GM12878 (cell line): ENCODE measurements around the gene EIF2S2.

ENCODE experiments used
- EZH2 ChIP-seq: IDR thresholded peaks from 2 replicates; pipeline ENCODE4 v1.6.1; 2012; ENCODE audit warnings: low read depth, mild to moderate bottlenecking, control low read depth, inconsistent platforms, low read length, borderline replicate concordance; ENCODE audit not compliant: control insufficient read depth
- FOS ChIP-seq: IDR thresholded peaks from 3 replicates; pipeline ENCODE4 v1.6.1; 2011; ENCODE audit warnings: borderline replicate concordance; ENCODE audit not compliant: insufficient read length; ENCODE audit errors: extremely low read depth
- NRF1 ChIP-seq: conservative IDR thresholded peaks from 2 replicates; pipeline ENCODE4 v1.6.1; 2011; ENCODE audit warnings: mild to moderate bottlenecking, low read depth, low read length, improper control_type of control experiment
- TF ChIP-seq, protein P1 (sequence below), 3 experiments: IDR thresholded peaks in 2 of 3; conservative IDR thresholded peaks in 1 of 3; 2 replicates each; pipeline ENCODE4 v1.5.1; 2011; ENCODE audit warnings: low read depth in 3 of 3, low read length in 3 of 3, mild to moderate bottlenecking in 3 of 3, control low read depth in 2 of 3, moderate library complexity in 2 of 3, inconsistent platforms in 1 of 3, mixed read lengths in 1 of 3; ENCODE audit not compliant: control insufficient read depth in 2 of 3, insufficient read depth in 1 of 3; ENCODE audit errors: extremely low read depth in 1 of 3
- TF ChIP-seq, protein P2 (sequence below): IDR thresholded peaks from 2 replicates; pipeline ENCODE4 v1.6.1; 2012; ENCODE audit warnings: mild to moderate bottlenecking, low read depth, low read length

DNA sequence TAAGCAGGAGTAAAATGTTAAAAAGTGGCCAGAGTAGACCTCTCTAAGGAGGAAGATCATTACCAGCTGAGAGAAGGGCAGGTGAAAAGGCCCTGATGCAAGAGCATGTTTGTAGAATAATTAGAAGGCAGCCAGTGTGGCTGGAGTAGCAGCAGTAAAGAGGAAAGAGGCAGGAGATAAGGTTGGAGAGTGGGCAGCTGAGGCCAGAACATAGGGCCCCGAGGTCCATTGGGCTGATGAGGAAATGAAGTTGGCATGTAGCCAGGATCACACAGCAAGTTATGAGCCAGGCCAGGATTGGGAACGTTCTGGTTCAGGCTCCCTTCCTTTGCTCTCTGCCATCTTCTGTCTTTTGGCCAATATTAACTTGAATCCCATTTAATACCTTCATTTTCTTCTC lies 66.7 kb downstream of the EIF2S2 start:
- TF ChIP-seq, protein P1, sequence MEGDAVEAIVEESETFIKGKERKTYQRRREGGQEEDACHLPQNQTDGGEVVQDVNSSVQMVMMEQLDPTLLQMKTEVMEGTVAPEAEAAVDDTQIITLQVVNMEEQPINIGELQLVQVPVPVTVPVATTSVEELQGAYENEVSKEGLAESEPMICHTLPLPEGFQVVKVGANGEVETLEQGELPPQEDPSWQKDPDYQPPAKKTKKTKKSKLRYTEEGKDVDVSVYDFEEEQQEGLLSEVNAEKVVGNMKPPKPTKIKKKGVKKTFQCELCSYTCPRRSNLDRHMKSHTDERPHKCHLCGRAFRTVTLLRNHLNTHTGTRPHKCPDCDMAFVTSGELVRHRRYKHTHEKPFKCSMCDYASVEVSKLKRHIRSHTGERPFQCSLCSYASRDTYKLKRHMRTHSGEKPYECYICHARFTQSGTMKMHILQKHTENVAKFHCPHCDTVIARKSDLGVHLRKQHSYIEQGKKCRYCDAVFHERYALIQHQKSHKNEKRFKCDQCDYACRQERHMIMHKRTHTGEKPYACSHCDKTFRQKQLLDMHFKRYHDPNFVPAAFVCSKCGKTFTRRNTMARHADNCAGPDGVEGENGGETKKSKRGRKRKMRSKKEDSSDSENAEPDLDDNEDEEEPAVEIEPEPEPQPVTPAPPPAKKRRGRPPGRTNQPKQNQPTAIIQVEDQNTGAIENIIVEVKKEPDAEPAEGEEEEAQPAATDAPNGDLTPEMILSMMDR (IDR thresholded peaks at IDR 0.05 in 2 of 3, conservative IDR thresholded peaks at IDR 0.05 in 1 of 3; ENCODE audit: control insufficient read depth in 2 of 3, extremely low read depth in 1 of 3, insufficient read depth in 1 of 3, low read depth in 3 of 3, low read length in 3 of 3): no peak
- TF ChIP-seq EZH2: no peak
- no peak for TF ChIP-seq NRF1
- TF ChIP-seq, protein P2, sequence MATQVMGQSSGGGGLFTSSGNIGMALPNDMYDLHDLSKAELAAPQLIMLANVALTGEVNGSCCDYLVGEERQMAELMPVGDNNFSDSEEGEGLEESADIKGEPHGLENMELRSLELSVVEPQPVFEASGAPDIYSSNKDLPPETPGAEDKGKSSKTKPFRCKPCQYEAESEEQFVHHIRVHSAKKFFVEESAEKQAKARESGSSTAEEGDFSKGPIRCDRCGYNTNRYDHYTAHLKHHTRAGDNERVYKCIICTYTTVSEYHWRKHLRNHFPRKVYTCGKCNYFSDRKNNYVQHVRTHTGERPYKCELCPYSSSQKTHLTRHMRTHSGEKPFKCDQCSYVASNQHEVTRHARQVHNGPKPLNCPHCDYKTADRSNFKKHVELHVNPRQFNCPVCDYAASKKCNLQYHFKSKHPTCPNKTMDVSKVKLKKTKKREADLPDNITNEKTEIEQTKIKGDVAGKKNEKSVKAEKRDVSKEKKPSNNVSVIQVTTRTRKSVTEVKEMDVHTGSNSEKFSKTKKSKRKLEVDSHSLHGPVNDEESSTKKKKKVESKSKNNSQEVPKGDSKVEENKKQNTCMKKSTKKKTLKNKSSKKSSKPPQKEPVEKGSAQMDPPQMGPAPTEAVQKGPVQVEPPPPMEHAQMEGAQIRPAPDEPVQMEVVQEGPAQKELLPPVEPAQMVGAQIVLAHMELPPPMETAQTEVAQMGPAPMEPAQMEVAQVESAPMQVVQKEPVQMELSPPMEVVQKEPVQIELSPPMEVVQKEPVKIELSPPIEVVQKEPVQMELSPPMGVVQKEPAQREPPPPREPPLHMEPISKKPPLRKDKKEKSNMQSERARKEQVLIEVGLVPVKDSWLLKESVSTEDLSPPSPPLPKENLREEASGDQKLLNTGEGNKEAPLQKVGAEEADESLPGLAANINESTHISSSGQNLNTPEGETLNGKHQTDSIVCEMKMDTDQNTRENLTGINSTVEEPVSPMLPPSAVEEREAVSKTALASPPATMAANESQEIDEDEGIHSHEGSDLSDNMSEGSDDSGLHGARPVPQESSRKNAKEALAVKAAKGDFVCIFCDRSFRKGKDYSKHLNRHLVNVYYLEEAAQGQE: no peak
- TF ChIP-seq FOS: no peak
